ENCODE results near the gene ORM1.

ORM1 gene

DNA sequence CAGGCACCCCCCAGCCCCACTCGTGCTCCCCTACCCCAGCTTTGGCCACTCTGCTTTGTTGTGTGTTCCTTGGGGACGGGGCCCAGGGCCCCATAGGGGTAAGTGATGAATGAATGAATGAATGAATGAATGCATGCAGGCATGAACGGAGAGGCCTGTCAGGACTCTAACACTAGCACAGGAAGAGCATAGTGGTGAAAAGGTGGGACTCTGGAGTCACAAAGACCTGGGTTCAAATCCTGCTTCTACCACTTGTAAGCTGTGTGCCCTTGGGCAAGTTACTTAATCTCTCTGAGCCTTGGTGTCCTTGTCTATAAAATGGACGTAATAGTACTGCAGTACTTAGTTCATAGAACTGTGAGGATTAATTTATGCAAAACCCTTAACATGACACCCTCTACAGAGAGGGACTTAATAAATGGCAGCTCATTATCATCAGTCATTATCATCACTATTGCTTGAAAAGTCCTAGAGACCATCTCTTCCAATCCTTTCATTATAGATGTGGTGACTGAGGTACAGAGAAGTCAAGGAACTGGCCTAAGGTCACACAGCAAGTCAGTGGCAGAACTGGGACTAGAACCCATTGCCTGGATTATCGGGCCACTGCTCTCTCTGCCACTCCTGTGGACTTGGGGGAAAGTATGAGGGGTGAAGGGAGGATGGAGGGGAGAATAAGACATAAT, 20.0 kb downstream of the ORM1 start:
- DNase-seq (ENCODE audit: low read depth, low spot score) = no peak

DNA sequence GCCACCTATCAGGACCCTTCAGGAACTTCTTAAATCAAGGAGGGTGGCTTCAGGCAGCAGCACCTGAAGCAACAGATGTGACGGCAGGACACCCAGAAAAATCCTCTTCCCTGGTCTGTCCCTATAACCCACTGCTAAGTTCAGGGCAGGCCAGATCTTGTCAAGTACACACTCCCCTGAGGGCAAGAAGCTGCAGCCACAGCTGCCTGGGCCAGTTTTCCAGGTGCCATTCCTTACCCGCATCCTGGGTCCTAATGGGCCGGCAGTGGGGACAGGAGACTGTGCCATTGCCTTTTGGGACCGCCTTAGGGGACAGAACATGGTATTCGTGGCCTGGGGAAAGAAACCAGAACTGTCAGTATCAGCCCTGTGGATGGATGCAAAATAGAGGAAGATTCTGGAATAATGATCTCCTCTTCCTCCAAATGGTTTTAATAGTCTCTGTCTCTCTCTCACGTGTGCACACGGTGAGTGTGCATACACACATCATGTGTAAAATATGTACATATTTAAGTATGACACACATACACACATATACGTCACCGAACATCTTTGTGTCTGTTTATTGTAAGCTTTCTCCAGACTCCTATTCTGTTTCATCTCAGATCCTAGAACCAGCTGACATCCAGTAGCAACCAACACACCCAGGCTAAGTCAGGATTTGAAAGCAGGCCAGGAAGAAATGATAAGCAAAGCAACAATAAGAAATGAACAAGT, 20.7 kb downstream of the ORM1 start:
- no peak for DNase-seq (ENCODE audit: low read depth, low spot score)

DNA sequence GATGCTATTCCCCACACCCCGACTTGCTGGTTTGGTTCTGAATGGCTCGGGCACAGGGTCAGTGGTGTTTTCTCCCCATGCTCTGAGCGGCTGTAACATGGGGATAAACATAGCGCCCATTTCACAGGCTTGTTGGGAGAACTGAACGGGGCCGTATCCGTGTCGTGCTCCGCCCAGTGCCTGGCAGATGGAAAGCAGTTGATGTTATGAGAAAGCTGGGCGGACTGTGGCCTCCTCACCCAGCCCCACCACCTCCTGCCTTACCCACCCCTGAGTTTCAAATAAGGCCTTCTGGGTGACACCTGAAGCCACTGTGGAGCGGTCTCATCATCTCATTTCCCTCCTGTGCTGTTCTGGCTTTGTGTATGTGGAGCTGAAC, 21.3 kb downstream of the ORM1 start:
- DNase-seq (ENCODE audit: low read depth, low spot score) = no peak

DNA sequence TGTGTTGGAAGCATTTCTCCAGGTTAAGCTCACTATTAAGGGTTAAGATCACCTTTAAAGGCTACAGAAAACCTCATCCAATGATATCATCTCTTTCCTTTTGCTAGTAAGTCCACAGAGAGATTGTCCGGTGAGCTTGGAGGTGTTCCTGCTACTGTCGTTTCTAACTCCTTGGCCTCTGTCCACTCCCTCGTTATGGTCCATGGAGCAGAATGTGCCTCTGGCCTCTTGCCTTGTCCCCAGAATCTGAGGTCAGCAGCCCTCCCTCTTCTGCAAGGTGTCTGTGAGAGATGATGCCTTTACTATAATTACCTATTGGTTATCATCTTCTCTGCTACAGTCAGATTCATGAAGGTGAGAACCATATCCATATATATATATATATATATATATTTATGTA, 21.8 kb downstream of the ORM1 start:
- no peak for DNase-seq (ENCODE audit: low read depth, low spot score)

DNA sequence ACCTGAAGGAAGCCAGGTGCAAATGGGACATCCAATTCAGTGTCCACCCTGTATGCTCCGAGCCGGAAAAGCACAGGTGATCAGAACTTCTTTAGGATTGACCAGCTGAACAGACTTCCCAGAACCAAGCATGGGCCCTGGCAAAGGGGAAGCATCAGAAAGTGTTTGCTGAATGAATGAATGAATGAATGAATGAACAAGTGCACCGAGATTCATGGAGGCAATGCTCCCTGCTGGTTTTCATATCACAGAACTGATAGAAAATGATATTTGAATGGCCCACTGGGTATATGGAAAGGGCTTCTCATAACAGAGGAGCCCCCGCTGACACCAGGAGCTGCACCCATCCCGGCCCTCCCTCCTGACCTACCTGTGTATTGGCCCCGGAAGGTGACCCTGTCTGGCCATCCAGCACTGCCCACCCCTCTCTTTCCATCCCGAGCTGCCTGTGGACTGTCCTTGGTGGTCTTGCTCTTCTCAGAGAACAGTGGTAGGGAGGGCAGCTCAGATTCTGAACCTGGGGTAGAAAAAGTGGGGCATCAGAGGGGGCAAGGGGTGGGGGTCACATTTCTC, 22.7 kb downstream of the ORM1 start:
- DNase-seq (ENCODE audit: low read depth, low spot score) = no peak

DNA sequence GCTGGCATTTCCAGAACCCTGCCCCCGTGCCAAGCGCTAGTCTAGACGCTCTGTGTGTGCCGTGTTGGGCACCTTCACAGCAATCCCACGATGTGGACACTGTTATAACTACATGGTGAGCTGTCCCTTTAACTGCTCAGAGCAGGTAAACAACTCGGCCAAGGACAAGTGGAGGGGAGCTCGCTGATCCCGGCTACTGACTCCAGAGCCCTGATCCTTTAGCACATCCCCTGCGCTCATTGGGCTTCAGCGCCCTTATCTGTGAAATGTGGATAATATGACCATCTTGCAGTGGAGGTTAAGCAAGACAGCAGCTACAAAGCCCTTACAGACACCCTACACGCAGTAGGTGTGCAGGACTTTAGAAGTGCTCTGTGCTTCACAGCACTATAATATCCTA, 23.2 kb downstream of the ORM1 start:
- no peak for DNase-seq (ENCODE audit: low read depth, low spot score)

DNA sequence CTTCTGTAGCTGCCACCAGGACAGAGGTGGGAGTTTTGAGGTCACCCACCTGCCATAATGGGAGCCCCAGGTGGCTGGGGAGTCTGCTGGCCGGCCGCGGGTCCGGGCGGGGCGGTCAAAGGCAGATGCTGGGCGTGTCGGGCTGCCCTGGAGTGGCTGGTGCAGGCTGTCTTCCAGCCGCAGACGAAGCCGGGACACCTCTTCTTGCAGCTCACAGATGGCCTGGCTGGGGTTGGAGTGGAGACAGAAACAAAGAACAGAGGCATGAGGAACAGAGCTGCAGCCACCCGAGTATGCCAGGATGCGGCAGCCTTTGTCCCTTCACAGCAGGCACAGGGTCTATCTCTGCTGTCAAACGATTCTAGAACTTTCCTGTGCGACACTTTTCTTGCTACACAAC, 24.8 kb downstream of the ORM1 start:
- no peak for DNase-seq (ENCODE audit: low read depth, low spot score)

DNA sequence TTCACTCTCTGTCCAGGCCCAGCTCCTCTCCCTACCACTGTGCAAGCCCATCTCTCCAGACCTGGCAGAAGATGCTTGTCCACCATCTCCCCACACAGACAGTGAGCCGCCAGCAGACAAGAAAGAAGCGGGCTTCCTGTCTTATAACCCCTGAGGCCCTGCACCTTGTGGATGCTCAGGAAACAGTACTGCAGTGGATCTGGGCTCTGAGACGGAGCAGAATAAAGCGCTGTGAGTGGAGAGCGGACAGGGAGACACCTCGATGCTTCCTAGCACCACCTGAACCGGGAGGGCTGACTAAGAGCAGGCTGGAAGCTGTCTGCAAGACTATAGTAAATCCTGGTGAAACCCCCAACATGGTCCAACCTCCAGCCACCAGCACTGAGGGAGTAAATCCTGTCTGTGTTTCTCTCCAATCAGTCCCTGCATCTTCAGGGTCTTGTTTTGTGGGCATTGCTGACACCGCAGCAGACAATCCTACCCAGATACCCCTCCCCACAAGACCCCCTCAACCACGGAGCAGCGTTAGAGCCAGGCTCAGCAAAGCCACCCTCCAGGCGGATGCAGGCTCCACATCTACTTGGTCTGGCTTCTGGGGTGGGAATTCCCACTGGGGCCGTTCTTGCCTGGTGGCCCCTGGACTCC, 25.5 kb downstream of the ORM1 start:
- no peak for DNase-seq (ENCODE audit: low read depth, low spot score)

DNA sequence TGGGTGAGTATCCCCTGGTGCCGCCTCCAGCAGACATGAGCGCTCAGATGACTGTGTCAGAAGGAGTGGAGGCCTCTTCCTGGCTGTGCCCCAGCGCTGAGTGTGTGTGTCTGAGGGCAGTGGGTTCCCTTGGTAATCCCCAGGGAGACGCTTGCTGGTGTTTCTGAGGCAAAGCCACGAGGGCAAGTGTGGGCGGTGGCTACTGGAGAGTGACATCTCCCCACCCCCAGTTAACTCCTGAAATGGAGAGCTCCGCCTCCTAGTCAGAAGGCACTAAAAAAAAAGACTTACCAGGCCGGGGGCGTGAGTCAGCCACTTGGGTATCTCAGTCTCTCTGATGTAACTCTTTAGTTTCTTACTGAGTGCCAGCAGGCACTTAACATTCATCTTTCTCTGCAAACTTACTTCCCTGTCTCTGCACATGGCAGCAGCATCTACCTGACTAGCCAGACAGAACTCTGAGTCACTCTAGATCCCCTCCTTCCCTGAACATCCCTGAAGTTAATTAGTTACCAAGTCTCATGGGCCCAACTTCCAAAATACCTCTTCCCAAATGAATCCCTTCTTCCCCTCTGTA, 26.1 kb downstream of the ORM1 start:
- DNase-seq (ENCODE audit: low read depth, low spot score) = peak; percentile 66

DNA sequence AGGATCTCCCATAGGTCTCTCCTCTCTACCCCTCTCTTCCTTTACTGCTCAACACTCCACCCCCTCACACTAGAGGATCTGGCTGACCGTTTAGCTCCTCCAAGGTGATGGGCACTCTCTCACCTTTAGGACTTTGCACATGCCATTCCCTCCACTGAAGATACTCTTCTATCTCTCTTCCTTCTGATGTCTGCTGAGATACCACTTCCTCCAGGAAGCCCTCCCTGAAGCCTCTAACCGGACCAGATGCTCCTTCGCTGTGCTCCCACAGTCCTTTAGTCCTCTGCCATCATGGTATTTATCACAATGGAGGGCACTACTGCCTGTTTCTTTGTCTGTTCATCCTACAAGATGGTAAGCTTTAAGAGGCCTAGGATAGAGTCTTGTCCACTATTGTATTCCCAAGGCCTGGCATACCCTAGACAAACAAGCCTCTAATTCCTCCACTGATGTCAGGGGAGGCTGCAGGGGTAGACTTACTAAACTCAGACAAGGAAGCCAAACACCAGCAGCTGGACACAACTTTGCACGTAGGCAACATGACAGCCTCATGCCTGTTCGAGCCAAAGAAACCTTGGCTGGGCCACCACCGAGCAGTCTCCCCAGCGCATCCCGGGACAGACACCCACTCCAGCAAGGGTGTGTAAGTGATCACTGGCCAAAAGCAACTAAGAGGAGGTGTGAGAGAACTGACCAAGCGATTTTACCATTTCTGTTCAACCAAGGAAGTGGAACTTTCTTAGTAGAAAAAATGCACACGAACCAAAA, 27.0 kb downstream of the ORM1 start:
- no peak for DNase-seq (ENCODE audit: low read depth, low spot score)

DNA sequence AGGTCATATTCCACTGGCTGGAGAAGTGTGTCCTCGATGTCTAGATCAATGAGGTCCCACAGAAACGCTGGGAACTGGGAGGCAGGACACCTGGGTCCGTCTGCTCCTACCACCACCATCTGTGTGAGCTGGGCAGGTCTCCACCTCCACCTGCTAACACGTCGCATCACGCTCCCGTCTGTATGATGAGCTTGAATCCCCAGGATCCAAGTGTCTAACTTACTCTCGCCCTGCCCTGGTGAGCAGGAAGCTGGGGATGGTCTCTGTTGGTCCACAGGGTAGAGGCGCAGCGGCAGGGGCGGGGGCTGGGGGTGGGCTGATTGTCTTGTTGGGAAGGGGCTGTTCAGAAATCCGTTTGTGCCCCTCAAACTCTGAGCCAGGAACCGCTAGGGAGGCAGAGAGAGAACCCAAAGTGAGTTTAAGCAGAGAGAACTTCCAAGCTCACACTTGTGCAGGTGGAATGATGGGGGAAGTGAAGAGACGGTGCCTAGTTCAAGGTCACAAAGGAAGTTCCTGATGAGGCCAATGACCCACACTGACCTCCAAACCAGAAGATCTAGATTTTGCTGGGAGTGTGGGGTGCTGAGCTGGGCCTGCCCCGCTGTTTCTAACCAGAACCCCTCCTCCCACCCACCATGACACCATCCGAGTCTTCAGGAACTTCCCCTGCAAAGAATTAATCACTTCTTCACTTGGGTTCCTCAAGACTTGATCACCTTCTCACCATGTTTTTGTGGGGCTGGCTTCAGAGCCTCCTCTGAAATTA, 27.9 kb downstream of the ORM1 start:
- DNase-seq (ENCODE audit: low read depth, low spot score) = no peak

DNA sequence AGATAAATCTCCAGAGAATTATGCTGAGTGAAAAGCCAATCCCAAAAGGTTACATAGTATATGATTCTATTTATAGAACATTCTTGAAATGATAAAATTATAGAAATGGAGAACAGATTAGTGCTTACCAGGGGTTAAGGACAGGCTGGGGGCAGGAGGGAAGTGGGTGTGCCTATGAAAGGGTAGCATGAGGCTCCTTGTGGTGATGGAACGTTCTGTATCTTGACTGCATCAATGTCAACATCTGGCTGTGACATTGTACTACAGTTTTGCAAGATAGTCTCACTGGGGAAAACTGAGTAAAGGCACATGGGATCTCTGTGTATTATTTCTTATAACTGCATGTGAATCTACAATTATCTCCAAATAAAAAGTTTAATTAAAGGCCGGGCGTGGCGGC, 29.0 kb downstream of the ORM1 start:
- DNase-seq (ENCODE audit: low read depth, low spot score) = no peak

DNA sequence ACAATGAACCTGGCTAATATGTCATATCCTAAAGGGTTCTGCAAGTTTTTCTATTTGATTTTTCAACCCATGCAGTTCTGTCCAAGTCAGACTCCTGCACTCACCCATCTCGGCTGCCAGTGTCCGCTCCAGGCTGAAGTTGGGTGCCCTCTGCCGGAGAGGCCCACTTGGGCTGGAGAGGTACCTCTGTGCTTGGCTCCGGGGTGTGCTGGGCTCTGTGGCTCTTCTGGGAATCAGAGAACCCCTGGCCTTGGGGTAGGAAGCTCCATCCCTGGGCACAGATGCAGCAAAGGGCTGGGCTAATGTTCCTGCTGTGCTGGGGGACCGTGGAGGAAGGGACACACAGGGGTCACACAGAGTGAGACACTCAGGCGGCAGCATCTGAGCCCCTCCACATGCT, 32.9 kb downstream of the ORM1 start:
- no peak for DNase-seq (ENCODE audit: low read depth, low spot score)

DNA sequence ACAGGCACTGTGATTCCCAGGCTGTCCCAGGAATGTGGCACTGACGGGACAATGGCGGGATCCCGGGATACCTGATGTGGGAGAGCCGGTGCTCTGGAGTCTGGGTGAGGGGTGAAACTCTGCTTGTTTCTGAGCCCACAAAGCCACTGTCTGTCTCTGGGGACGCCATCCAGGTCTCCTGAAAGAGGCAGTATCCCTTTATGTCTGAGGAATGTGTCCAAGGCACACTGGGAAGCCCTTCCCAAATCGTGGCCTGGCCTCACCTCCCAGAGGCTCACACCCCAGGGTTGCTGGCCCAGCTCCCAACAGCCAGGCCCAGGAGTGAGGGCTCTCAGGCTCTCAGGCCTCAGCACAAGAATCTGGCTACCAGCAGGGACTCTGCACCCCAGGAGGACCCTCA, 33.9 kb downstream of the ORM1 start:
- DNase-seq (ENCODE audit: low read depth, low spot score) = no peak

DNA sequence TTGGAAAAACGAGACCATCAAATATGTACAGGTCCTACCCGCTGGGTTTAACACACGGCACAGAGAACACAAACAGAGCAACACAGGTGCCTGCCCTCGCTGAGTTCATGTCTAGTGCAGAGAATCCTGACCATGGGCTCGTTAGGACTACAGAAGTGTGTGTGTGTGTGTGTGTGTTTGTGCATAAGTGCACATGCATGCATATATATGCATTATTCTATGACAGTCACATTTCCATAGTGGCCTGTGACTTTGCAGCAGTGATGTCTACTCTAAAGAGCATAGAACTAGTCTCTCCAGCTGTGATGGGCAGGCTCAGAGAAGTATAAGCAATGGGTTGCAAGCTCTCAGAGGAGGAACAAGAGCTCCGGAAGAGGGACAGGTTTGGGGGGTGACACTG, 34.5 kb downstream of the ORM1 start:
- DNase-seq (ENCODE audit: low read depth, low spot score) = no peak

DNA sequence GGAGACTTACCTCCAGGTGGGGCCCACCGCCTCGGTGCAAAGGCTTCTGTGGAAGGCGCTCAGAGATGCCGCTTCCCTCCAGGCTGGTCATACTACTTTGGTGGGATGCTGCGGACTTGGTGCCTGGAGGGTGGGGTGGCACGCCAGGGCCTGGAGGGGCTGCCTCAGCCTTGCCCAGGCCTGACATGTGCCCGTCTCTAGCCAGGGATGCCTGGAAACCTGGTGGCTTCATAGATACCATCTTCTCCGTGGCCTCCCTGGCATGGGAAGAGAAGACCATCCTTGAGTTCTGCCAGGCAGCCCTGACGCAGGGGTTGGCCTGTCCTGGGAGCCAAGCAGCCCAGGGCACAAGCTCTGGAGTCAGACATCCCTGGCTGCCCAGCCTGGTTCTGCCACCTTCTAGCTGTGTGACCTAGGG, 35.0 kb downstream of the ORM1 start:
- no peak for DNase-seq (ENCODE audit: low read depth, low spot score)

DNA sequence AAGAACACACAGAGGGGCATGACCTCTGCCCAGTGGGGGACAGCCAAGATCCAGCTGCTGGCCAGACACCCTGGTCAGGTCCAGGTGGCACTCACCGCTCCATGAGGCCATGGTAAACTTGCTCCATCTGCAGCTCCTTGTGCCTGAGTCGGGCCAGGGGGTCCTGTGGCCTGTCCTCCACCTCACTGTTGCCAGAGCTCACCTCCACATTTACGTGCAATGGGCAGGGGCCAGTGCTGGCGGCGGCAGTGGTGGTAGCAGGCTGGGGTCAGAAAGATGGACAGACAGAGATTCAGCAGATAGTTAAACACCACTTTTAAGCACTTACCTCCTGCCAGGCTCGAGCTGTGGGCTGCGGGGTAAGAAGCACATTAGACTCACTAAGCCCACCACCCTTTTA, 36.9 kb downstream of the ORM1 start:
- no peak for DNase-seq (ENCODE audit: low read depth, low spot score)

DNA sequence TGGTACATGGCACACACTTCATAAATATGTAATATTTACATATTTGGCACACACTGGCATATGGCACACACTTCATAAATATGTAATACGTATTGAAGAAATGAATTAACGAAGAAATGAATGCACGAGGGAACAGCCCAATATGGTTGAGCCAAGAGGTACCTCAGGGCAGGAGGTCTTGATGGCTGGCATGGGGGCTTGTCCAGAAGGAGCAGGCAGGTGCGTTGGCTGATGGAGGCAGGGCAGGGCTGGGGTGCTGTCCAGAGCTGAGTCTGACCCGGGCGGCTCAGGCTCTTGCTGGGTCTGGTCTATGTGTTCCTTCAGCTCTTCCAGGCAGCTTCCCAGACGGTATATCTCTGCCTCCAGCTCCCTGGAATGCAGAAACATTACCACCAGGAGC, 38.6 kb downstream of the ORM1 start:
- DNase-seq (ENCODE audit: low read depth, low spot score) = no peak

DNA sequence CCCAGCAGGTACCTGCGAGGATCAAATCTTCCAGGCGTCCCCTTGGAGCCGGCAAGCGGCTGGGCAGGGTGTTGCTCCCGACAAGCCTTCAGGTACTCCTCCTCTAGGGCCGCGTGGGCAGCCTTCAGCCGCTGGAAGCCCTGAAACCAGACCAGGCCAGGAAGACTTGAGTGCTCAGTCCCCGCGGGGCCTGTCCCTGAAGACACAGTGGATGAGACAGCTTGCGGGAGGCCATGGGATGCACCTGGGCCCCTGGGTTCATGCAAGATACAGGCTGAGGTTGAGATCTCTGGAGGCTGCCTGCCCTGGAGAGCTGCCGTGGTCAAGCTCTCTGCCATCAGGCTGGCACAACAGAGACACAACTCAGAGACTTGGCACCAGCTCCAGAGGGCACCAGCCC, 39.5 kb downstream of the ORM1 start:
- DNase-seq (ENCODE audit: low read depth, low spot score) = no peak

DNA sequence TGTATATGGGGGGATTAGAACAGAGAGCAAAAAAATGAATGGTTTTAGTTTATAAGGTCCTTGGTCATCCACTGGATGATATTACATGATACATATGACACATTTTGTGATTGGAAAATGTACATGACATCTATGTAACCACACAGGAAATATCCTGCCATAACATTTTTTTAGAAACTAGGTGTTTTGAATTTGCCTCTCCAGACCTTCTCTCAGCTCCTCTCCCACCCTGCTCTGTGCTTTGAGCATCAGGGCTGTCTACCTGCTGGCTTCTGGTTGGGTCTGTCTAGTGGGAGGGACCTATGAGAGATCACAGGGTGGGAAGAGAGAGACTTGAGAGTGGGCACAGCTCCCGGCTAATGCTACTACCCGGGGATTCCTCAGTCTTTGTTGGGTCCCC, 40.5 kb downstream of the ORM1 start:
- no peak for DNase-seq (ENCODE audit: low read depth, low spot score)
